ENCODE measurements around the gene ABLIM2.

ABLIM2 gene

GRCh38 chr4:8173492-8174242 is 15.1 kb upstream of the ABLIM2 start:
- no peak for DNase-seq

- DNase-seq = peak; percentile 19
These were observed 13.6 kb upstream of the ABLIM2 start for GRCh38 chr4:8171984-8172924.

GRCh38 chr4:8171266-8171665 is 12.7 kb upstream of the ABLIM2 start:
- no peak for DNase-seq

GRCh38 chr4:8170341-8170740 is 11.7 kb upstream of the ABLIM2 start:
- DNase-seq = no peak

- no peak for DNase-seq
These were observed 11.2 kb upstream of the ABLIM2 start for GRCh38 chr4:8169763-8170162.

GRCh38 chr4:8168832-8169598 is 10.4 kb upstream of the ABLIM2 start:
- no peak for DNase-seq

- DNase-seq = no peak
These were observed 9.6 kb upstream of the ABLIM2 start for GRCh38 chr4:8168232-8168631.

- DNase-seq = no peak
These were observed 9.2 kb upstream of the ABLIM2 start for GRCh38 chr4:8167815-8168214.

- no peak for DNase-seq
These were observed 8.7 kb upstream of the ABLIM2 start for GRCh38 chr4:8167291-8167690.

- no peak for DNase-seq
These were observed 6.8 kb upstream of the ABLIM2 start for GRCh38 chr4:8165374-8165896.

- no peak for DNase-seq
These were observed 6.1 kb upstream of the ABLIM2 start for GRCh38 chr4:8164687-8165086.

- DNase-seq = no peak
These were observed 5.6 kb upstream of the ABLIM2 start for GRCh38 chr4:8164194-8164565.

- no peak for DNase-seq
These were observed 5.0 kb upstream of the ABLIM2 start for GRCh38 chr4:8163436-8164193.

GRCh38 chr4:8163026-8163425 is 4.4 kb upstream of the ABLIM2 start:
- no peak for DNase-seq

- no peak for DNase-seq
These were observed 4.0 kb upstream of the ABLIM2 start for GRCh38 chr4:8162625-8163024.

GRCh38 chr4:8160572-8160971 is 2.0 kb upstream of the ABLIM2 start:
- no peak for DNase-seq

GRCh38 chr4:8160233-8160560 is 1.6 kb upstream of the ABLIM2 start:
- DNase-seq = no peak

- DNase-seq = no peak
These were observed 1.1 kb upstream of the ABLIM2 start for GRCh38 chr4:8159537-8160232.

- DNase-seq = no peak
These were observed 486 bp downstream of the ABLIM2 start for GRCh38 chr4:8157944-8158709.

GRCh38 chr4:8157496-8157895 is 1.1 kb downstream of the ABLIM2 start:
- DNase-seq = no peak

GRCh38 chr4:8156617-8157016 is 2.0 kb downstream of the ABLIM2 start:
- no peak for DNase-seq
